Sigmoid colon (tissue), 7 donors: ENCODE results near the gene SEMA5B. TPM values are rescaled to one million over a fixed set of nuclear protein-coding genes. Genes with fewer than 3 reads are reported as not detected.

Source experiments
- DNase-seq: peaks from one replicate; pipeline ENCODE4 v3.0.0-alpha.2; 2019
- H3K27ac ChIP-seq, 4 donors: fragments of 200-600 bp; sonication (generic); one replicate each; pipeline ENCODE4 v1.5.1; 2016 to 2019; ENCODE audit warnings: mild to moderate bottlenecking in 1 of 4
- H3K27me3 ChIP-seq, 3 donors: fragments of 200-600 bp; sonication (generic); one replicate each; pipeline ENCODE4 v1.5.1; 2019; ENCODE audit warnings: mild to moderate bottlenecking in 1 of 3
- H3K36me3 ChIP-seq, 4 donors: fragments of 200-600 bp; sonication (generic); one replicate each; pipeline ENCODE4 v1.5.1; 2016 to 2019
- H3K4me1 ChIP-seq, 4 donors: fragments of 200-600 bp; sonication (generic); one replicate each; pipeline ENCODE4 v1.5.1; 2017 to 2019
- H3K4me3 ChIP-seq, 4 donors: fragments of 200-600 bp; sonication (generic); one replicate each; pipeline ENCODE4 v1.5.1; 2017 to 2019; ENCODE audit warnings: mild to moderate bottlenecking in 2 of 4, moderate library complexity in 1 of 4
- H3K9me3 ChIP-seq, 4 donors: fragments of 200-600 bp in 3 of 4; sonication (generic) in 3 of 4; one replicate each; pipeline versions ENCODE4 v1.5.1 to v1.6.1; 2013 to 2019
- CTCF ChIP-seq, 4 experiments: fragments of 450-650 bp in 3 of 4; fragments of 200-600 bp in 1 of 4; IDR thresholded peaks; one replicate each; pipeline ENCODE4 v1.5.1; 2016 to 2019; ENCODE audit warnings: antibody characterized with exemption in 4 of 4, mild to moderate bottlenecking in 3 of 4, moderate library complexity in 2 of 4
- EP300 ChIP-seq, 4 donors: sonication (generic); formaldehyde crosslinking; IDR thresholded peaks; one replicate each; pipeline ENCODE4 v1.6.1; 2017; ENCODE audit warnings: antibody characterized with exemption in 4 of 4
- POLR2A ChIP-seq, 2 donors: fragments of 450-650 bp; IDR thresholded peaks; one replicate each; pipeline ENCODE4 v1.6.1; 2016; ENCODE audit warnings: antibody characterized with exemption in 2 of 2, mild to moderate bottlenecking in 2 of 2, moderate library complexity in 2 of 2
- POLR2AphosphoS5 ChIP-seq, 4 donors: sonication (generic); formaldehyde crosslinking; IDR thresholded peaks; one replicate each; pipeline ENCODE4 v1.6.1; 2017; ENCODE audit warnings: antibody characterized with exemption in 4 of 4
- WGBS, 2 donors: extraction: QIAGEN DNeasy Blood & Tissue Kit; methylation state at CpG; one replicate each; pipeline ENCODE4 v1.1.7; 2013; 5-methylcytosine and 5-hydroxymethylcytosine counted together
- intact Hi-C: fragments of 100-400 bp; cut with DNase I; formaldehyde crosslinking; loops from one replicate; pipeline ENCODE4 v1.15.1; 2023
- polyA plus RNA-seq, 3 donors: library from polyadenylated mRNA; stranded (reverse); fragments of 200-250 nt; gene quantifications; one replicate each; pipeline ENCODE4 v1.2.3, GENCODE V29; 2013
- total RNA-seq, 4 donors: library from RNA; depleted of rRNA; stranded (reverse); fragments of >200 nt; gene quantifications; one replicate each; pipeline ENCODE4 v1.1.0, GENCODE V29; 2016
- donor health status: healthy with polysubstance abuse.
- donor health status: Bipolar disorder and iron deficiency.
- donor health status: healthy.

The SEMA5B gene
- total and polyA plus RNA-seq, 7 donors, result 0.36 to 0.69 (median 0.55) TPM; not detected in 2

GRCh38 chr3:122967356-122967755 is 60.2 kb downstream of the SEMA5B start:
- TF ChIP-seq POLR2AphosphoS5 (IDR thresholded peaks at IDR 0.05) (no peak), POLR2A (IDR thresholded peaks at IDR 0.05) (no peak), CTCF (IDR thresholded peaks at IDR 0.05) (no peak), EP300 (IDR thresholded peaks at IDR 0.05) (no peak)
- intact Hi-C loops, result no loop called here
- no peaks in the 10 kb centered on the region for H3K9me3 ChIP-seq
- no peaks in the 10 kb centered on the region for H3K36me3 ChIP-seq
- 80 to 83% methylated on average over 4 of the region's 4 CpGs for WGBS, 2 donors
- no peak for DNase-seq
- no peak overlapping the region for H3K27ac ChIP-seq
- H3K4me3 ChIP-seq, result no peak overlapping the region
- peaks cover 0 to 15% (median 12%) of the 10 kb centered on the region in 4 donors for H3K4me1 ChIP-seq
- no peaks in the 10 kb centered on the region for H3K27me3 ChIP-seq

GRCh38 chr3:122966045-122966444 is 61.5 kb downstream of the SEMA5B start:
- Histone ChIP-seq H3K27ac (no peak overlapping the region), H3K27me3 (no peaks in the 10 kb centered on the region), H3K4me3 (no peak overlapping the region), H3K9me3 (no peaks in the 10 kb centered on the region), H3K4me1 (peaks cover 0 to 15% (median 12%) of the 10 kb centered on the region in 4 donors), H3K36me3 (no peaks in the 10 kb centered on the region)
- no peak for DNase-seq
- intact Hi-C loops, result no loop called here
- TF ChIP-seq CTCF (IDR thresholded peaks at IDR 0.05) (no peak), POLR2AphosphoS5 (IDR thresholded peaks at IDR 0.05) (no peak), EP300 (IDR thresholded peaks at IDR 0.05) (no peak), POLR2A (IDR thresholded peaks at IDR 0.05) (no peak)

GRCh38 chr3:122964811-122965210 is 62.8 kb downstream of the SEMA5B start:
- H3K36me3 ChIP-seq, result no peaks in the 10 kb centered on the region
- peaks cover 0 to 8% (median 6%) of the 10 kb centered on the region in 4 donors for H3K4me1 ChIP-seq
- no peak for DNase-seq
- 21% methylated on average over 2 of the region's 2 CpGs for WGBS, 2 donors
- intact Hi-C loops, result no loop called here
- no peaks in the 10 kb centered on the region for H3K27me3 ChIP-seq
- TF ChIP-seq POLR2AphosphoS5 (IDR thresholded peaks at IDR 0.05) (no peak), CTCF (IDR thresholded peaks at IDR 0.05) (no peak), POLR2A (IDR thresholded peaks at IDR 0.05) (no peak), EP300 (IDR thresholded peaks at IDR 0.05) (no peak)
- no peaks in the 10 kb centered on the region for H3K9me3 ChIP-seq
- no peak overlapping the region for H3K27ac ChIP-seq
- H3K4me3 ChIP-seq, result no peak overlapping the region

GRCh38 chr3:122962149-122962548 is 65.4 kb downstream of the SEMA5B start:
- Histone ChIP-seq H3K4me3 (no peak overlapping the region), H3K9me3 (no peaks in the 10 kb centered on the region), H3K4me1 (peaks cover 0 to 17% (median 13%) of the 10 kb centered on the region in 4 donors), H3K27ac (no peak overlapping the region), H3K27me3 (no peaks in the 10 kb centered on the region), H3K36me3 (no peaks in the 10 kb centered on the region)
- no peak for DNase-seq
- WGBS, 2 donors, result 76 to 81% methylated on average over 9 of the region's 9 CpGs
- intact Hi-C loops, result no loop called here
- TF ChIP-seq CTCF (IDR thresholded peaks at IDR 0.05) (no peak), POLR2A (IDR thresholded peaks at IDR 0.05) (no peak), EP300 (IDR thresholded peaks at IDR 0.05) (no peak), POLR2AphosphoS5 (IDR thresholded peaks at IDR 0.05) (no peak)

- no peak overlapping the region for H3K27ac ChIP-seq
- intact Hi-C loops, result no loop called here
Measured at GRCh38 chr3:122961146-122961545, 66.4 kb downstream of the SEMA5B start.

More at GRCh38 chr3:122961146-122961545, 66.4 kb downstream of the SEMA5B start:
- Histone ChIP-seq H3K27me3 (no peaks in the 10 kb centered on the region), H3K4me1 (peaks cover 0 to 25% (median 22%) of the 10 kb centered on the region in 4 donors), H3K4me3 (no peak overlapping the region), H3K9me3 (no peaks in the 10 kb centered on the region), H3K36me3 (no peaks in the 10 kb centered on the region)
- 67 to 74% methylated on average over 4 of the region's 4 CpGs for WGBS, 2 donors
- TF ChIP-seq CTCF (IDR thresholded peaks at IDR 0.05), result no peak
- TF ChIP-seq POLR2A (IDR thresholded peaks at IDR 0.05), result no peak
- no peak for TF ChIP-seq POLR2AphosphoS5 (IDR thresholded peaks at IDR 0.05)
- no peak for TF ChIP-seq EP300 (IDR thresholded peaks at IDR 0.05)
- no peak for DNase-seq
